Measurements from ENCODE around the gene SNX9.
A peak's percentile ranks its signal among the peaks of the same experiment; 100 is the strongest.
"Not testable (repeated sequence)": the region's sequence is repeated elsewhere in the genome, so short reads cannot be mapped to it uniquely, and the experiment has no call there.

The SNX9 gene

DNA sequence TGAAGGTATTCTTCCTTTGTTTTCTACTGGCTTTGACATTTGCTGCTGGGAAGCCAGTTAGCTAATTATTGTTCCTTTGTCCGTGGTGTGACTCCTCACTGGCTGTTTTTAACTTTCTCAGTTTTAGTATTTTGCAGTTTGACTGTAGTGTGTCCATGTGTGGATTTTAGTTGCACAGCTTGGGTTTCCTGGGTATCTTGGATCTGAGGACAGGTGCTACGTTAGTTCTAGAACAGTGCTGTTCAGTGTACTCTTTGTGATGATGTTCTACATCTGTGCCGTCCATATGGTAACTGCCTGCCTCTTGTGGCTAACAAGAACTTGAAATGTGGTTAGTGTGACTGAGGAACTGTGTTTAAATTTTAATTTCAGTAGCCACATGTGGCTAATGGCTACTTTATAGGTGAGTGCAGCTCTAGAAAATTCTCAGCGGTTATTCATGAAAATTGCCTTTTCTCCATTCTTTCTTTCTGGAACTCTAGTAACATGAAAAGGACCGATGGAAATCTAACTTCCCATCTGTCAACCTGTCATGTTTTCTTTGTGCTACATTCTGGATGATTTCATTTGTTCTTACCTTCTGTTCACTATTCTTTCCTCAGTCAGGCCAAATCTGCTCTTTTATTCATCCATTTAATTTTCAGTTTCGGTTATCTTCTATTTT, 7.4 kb downstream of the SNX9 start:
- DNase-seq, result peak in 2 of 51 donors; percentile 26 to 60

- DNase-seq, result no peak
Observed at GRCh38 chr6:157831018-157831369, 7.9 kb downstream of the SNX9 start.

DNA sequence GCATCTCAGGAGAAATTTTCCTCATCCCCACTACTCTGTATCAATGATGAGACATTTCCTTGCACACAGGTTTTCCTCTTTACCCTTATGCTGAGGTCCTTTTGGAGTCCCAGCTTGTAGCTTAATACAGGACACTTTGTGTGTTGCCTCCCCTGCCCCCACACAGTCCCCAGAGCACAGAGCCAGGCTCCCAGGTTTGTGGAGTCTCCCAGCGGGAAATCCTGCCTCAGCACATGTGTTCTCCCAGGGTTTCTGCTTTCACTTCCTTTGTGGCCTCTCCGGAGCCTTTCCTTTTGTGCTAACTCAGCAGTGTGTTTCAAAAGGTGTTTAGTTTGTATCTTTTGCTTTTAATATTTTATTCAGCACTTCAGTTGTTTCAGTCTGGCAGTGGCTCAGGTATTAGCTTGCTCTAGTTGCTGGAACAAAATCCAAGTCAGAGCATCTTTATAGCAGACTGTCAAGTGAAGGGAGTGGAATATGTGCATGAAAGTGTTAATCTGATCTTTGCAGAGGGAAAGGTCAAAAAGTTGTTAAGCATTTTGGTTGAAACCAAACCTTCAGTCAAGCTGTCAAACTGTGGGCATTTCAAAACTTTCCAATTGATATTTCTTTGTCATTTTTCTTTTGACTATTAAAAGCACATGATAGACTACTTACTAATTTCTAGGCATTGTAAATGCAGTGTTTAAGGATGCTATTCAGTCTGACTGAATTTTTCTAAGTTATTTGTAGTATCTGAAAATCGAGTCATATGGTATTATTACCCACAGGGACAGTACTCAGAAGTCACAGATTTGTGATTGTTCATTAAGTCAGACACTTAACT, 8.6 kb downstream of the SNX9 start:
- no peak for DNase-seq

DNA sequence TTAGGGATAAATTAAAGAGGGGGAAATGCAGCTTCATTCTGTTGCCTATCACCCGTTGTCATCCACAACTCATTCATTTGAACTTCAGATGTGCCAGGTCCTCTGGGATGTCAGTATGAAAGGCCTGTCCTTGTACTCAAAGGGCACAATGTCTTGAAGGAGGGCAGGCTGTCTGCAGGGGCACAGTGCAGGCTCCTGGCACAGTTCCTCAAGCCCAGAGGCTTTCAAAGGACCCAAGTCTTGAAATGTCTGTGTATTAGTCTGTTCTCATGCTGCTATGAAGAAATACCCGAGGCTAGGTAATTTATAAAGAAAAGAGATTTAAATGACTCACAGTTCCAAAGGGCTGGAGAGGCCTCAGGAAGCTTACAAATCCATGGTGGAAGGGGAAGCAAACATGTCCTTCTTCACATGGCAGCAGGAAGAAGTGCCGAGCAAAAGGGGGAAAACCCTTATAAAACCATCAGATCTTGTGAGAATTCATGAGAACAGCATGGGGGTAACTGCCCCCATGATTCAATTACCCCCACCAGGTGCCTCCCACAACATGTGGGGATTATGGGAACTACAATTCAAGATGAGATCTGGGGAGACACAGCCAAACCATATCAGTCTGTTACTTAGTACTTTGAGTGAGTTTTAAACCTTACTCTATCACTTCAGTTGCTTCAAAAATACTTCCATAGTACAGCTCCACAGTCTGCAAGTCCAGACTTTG, 9.4 kb downstream of the SNX9 start:
- no peak for DNase-seq

- no peak for DNase-seq
Observed at GRCh38 chr6:157834549-157834948, 11.5 kb downstream of the SNX9 start.

DNA sequence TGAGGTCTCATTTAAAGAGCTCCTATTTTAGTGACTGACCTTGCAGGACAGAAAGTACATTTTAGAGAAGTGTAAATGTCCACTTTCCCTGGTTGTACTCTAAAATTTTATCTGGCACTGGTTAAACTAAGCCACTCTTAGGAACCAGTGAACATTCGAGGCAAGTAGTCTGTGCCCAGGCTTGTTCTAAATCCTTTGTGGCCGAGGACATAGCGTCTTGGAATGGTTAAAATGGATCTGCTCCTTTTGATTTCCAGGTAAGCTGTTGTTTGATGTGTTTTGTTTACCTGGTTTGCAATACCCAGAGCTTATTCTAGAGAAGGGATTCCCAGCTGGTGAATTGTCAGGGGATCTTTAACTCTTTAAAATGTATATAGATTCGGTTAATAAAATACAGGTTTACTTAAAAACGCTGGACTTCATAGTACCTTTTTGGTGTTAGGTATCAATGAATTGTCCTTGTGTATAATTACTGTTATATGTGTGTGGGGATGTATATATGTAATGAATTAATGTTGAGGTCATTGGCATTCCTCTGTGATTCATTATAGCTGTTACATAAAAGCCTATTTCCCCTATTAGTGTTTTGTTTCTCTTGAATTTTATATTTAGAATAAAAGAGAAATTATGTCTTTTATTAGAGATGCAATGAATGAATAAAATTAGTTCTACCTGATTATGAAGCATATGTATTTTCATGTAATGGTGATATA, 15.8 kb downstream of the SNX9 start:
- no peak for DNase-seq

DNA sequence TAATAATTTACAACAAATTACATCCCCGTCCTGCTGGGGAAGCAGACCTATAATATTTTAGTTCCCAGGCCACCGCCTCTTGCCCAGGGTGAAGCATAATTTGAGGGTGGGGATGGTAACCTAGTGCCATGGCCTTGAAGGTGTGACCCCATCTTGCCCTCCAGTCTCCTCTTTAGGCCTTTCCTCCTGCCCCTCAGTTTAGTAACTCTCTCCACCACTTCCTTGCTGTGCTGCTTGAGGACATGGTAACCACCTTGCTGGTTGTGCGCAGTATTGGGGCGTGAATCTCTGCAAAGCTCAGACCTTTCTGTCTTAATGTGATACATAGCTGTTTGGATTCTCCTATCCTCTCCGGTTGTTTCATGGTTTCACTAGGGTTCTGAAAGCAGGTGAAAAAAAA, 16.6 kb downstream of the SNX9 start:
- DNase-seq, result no peak

GRCh38 chr6:157840261-157840660, 17.2 kb downstream of the SNX9 start:
- no peak for DNase-seq

DNA sequence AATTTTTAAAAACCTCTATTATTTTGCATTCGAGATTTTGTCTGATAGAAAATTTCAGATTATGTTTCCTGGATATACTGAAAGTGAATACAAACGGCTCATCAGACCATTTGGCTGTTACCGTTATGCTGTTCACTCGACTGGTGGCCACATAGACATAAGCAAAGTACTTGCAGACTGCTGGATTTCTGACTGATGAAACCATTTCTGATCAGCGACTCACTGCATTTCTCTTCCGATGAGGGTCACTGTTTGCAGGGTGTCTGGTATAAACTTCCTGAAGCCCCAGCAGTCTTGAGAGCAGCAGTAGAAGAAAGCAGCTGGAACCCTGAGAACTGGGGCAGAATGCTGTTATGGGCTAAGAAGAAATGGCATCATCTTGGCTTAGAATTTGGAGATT, 17.7 kb downstream of the SNX9 start:
- DNase-seq, result no peak

- DNase-seq, result no peak
Observed at GRCh38 chr6:157841211-157841840, 18.3 kb downstream of the SNX9 start.

DNA sequence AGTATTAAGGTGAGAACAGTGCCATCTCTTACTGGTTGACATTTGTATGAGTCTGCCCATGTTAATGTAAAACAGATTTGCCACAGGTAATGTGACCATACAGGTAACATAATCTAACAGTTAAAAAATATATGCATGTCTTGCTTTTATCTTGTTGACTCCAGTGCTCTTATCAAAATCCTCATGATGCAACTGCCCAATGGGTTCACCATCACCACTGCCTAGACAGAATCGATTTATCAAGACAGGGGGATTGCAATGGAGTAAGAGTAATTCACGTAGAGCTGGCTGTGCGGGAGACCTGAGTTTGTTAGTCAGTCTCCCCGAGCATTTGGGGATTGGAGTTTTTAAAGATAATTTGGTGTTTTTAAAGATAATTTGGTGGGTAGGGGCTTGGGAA, 19.2 kb downstream of the SNX9 start:
- DNase-seq, result no peak

GRCh38 chr6:157844196-157844595, 21.1 kb downstream of the SNX9 start:
- DNase-seq, result not testable (repeated sequence)

GRCh38 chr6:157845493-157846259, 22.6 kb downstream of the SNX9 start:
- DNase-seq, result no peak

- DNase-seq, result no peak
Observed at GRCh38 chr6:157847846-157848245, 24.8 kb downstream of the SNX9 start.

DNA sequence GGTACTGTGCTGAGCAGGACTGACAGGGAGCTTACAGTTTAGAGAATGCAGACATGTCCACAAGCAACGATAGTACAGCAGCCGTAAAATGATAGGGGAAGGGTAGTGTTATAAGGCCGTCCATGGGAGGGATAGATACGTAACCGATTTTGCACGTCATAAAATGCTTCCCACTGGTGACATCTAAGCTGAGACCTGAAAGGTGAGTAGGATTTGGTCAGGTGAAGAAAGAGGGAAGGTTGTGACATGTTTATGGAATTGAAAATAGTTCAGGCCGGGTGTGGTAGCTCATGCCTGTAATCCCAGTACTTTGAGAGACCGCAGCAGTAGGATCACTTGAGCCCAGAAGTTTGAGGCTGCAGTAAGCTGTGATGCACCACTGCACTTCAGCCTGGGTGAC, 25.6 kb downstream of the SNX9 start:
- DNase-seq, result no peak

DNA sequence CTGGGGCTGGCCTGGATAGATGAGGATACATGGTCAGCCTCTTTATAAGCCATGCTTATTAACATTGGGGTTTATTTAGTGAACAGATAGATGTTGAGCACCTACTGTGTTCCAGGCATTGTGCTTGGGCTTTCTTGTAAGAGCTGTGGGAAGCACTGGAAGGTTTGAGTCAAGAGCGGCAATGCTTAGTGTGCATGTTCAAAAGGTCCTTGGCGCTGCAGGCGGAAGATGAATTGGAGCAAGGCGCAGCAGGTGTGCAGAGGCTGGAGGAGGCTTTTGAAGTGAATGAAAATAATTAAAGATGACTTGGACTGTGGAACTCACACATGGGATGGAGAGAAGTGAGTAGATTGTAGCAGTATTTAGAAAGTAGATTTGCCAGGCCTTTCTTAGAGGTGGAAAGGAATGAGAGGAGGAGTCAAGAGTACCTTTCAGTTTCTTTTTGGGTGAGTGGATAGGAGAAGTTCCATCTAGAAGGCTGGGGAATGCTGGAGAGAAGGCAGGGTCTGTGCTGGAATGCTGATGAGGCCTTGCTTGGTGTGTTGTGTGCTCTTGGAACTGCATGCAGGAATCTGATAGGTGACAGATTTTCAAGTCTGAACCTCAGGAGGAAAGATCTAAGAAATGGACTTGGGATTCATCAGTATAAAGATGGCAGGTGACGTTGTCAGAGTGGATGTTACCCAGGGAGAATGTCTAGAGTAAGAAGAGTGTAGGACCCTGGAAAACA, 26.4 kb downstream of the SNX9 start:
- no peak for DNase-seq

DNA sequence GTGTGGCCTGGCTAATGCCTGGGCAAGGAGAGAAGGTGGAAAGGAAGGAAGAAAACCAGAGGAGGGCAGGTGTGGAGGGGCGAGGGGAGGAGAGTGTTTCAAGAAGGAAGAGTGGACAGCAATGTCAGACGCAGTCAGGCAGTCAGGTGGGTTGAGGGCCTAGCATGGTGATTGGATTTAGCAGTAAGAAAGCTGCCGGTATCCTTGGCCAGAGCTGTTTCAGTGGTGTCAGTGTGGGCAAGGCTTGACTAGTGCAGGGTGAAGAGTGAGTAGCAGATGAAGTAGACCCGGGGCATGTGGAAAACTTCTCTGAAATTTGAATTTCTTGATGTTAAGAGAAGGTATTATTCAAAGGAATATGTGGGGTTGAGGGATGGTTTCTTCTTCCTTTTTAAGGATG, 27.0 kb downstream of the SNX9 start:
- DNase-seq, result no peak

DNA sequence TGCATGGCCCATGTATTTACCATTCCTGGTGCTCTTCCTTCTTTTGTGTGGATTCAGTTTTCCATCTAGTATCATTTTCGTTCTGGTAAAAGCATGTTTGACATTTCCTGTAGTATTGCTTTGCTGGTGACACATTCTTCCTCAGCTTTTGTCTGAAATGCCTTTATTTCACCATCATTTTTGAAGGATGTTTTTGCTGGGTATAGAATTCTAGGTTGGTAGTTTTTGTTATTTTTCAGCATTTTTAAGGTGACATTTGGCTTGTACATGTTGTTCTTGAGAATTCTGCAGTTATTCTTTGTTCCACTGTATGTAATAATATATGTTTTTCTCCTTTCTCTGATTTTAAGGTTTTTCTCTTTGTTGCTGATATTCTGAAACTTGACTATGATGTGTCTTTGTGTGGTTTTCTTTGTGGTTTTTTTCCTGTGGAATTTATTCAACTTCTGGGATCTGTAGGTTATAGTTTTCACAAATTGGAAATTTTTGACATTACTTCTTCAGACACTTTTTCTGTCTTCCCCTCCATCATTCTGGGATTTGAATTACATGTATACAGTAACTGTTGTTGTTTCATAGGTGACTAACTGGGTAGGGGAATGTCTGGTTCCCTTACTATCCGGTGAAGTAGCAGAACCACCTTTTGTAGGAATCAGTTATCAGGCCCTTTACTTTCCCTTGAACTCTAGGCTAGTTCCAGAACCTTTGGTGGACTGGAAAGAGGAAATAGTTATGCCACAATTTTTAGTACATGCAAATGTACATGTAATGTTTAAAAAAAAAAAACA, 30.2 kb downstream of the SNX9 start:
- DNase-seq, result no peak

- DNase-seq, result no peak
Observed at GRCh38 chr6:157853902-157854502, 31.0 kb downstream of the SNX9 start.

Data from hypothalamus (tissue), 51 donors.